ENCODE data around the gene RTEL1. TPM values are rescaled to one million over a fixed set of nuclear protein-coding genes. Genes with fewer than 3 reads are reported as not detected.

RTEL1 gene
- total RNA-seq, 1 donor from 2014 or later: 17.7 TPM

DNA sequence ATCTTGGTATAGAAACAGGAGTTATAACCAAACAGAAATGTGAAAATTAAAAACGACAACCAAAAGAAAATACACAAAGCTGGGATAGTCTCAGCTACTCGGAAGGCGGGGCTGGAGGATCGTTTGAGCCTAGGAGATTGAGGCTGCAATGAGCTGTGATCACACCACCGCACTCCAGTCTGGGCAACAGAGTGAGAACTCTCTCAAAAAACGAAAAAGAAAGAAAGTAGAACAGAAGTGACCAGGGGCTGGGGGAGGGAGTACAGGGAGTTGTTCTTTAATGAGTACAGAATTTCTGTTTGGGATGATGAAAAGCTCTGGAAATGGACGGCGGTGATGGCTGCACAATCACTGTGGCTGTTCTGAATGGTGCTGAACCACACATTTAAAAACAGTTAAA lies 37.1 kb upstream of the RTEL1 start:
- Histone ChIP-seq H3K4me3 (no peak overlapping the region), H3K27ac (no peak overlapping the region), H3K9me3 (no peaks in the 10 kb centered on the region), H3K36me3 (peaks cover 0 to 30% of the 10 kb centered on the region in 2 donors), H3K27me3 (no peaks in the 10 kb centered on the region), H3K4me1 (peaks cover 16% of the 10 kb centered on the region)
- no peak for TF ChIP-seq CTCF (IDR thresholded peaks at IDR 0.05)
- TF ChIP-seq POLR2A (IDR thresholded peaks at IDR 0.05): no peak
- TF ChIP-seq POLR2AphosphoS5 (IDR thresholded peaks at IDR 0.05; ENCODE audit: insufficient read depth in 1 of 2, low read depth in 1 of 2): no peak
- no peak for DNase-seq (ENCODE audit: extremely low spot score in 2 of 2)
- intact Hi-C loops (cut with DNase I): no loop called here

- TF ChIP-seq POLR2AphosphoS5 (IDR thresholded peaks at IDR 0.05; ENCODE audit: insufficient read depth in 1 of 2, low read depth in 1 of 2) (no peak), CTCF (IDR thresholded peaks at IDR 0.05) (no peak), POLR2A (IDR thresholded peaks at IDR 0.05) (no peak)
- Histone ChIP-seq H3K4me1 (peaks cover 18% of the 10 kb centered on the region), H3K27ac (no peak overlapping the region), H3K4me3 (no peak overlapping the region), H3K9me3 (no peaks in the 10 kb centered on the region), H3K27me3 (no peaks in the 10 kb centered on the region), H3K36me3 (peaks cover 0 to 19% of the 10 kb centered on the region in 2 donors)
- no peak for DNase-seq (ENCODE audit: extremely low spot score in 2 of 2)
- intact Hi-C loops (cut with DNase I): no loop called here
Measured at GRCh38 chr20:63622096-63622495, 36.0 kb upstream of the RTEL1 start.

GRCh38 chr20:63622732-63623131 lies 35.4 kb upstream of the RTEL1 start:
- intact Hi-C loops (cut with DNase I): no loop called here
- DNase-seq (ENCODE audit: extremely low spot score in 2 of 2): no peak
- Histone ChIP-seq H3K4me1 (peaks cover 22% of the 10 kb centered on the region), H3K27ac (no peak overlapping the region), H3K36me3 (peaks cover 0 to 15% of the 10 kb centered on the region in 2 donors), H3K27me3 (no peaks in the 10 kb centered on the region), H3K4me3 (no peak overlapping the region), H3K9me3 (no peaks in the 10 kb centered on the region)
- TF ChIP-seq POLR2AphosphoS5 (IDR thresholded peaks at IDR 0.05; ENCODE audit: insufficient read depth in 1 of 2, low read depth in 1 of 2): no peak
- no peak for TF ChIP-seq POLR2A (IDR thresholded peaks at IDR 0.05)
- no peak for TF ChIP-seq CTCF (IDR thresholded peaks at IDR 0.05)

DNA sequence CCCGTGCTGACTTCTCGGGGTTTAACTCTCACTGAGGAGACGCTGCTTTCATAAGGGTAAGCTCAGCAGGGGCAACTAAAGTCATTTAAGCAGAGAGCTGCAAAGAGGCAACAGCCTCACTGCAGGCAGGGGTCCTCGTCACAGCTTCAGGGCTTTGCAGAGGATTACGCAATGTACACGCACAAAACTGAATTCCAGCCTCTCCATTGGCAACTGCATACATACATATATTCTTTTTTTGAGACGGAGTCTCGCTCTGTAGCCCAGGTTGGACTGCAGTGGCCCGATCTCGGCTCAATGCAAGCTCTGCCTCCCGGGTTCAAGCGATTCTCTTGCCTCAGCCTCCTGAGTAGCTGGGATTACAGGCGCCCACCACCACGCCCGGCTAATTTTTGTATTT lies 33.6 kb upstream of the RTEL1 start:
- no peak overlapping the region for H3K27ac ChIP-seq
- H3K36me3 ChIP-seq: no peaks in the 10 kb centered on the region
- TF ChIP-seq POLR2A (IDR thresholded peaks at IDR 0.05): no peak
- no peak for DNase-seq (ENCODE audit: extremely low spot score in 2 of 2)
- H3K27me3 ChIP-seq: no peaks in the 10 kb centered on the region
- H3K9me3 ChIP-seq: no peaks in the 10 kb centered on the region
- no peak overlapping the region for H3K4me3 ChIP-seq
- peaks cover 37% of the 10 kb centered on the region for H3K4me1 ChIP-seq
- intact Hi-C loops (cut with DNase I): no loop called here

DNA sequence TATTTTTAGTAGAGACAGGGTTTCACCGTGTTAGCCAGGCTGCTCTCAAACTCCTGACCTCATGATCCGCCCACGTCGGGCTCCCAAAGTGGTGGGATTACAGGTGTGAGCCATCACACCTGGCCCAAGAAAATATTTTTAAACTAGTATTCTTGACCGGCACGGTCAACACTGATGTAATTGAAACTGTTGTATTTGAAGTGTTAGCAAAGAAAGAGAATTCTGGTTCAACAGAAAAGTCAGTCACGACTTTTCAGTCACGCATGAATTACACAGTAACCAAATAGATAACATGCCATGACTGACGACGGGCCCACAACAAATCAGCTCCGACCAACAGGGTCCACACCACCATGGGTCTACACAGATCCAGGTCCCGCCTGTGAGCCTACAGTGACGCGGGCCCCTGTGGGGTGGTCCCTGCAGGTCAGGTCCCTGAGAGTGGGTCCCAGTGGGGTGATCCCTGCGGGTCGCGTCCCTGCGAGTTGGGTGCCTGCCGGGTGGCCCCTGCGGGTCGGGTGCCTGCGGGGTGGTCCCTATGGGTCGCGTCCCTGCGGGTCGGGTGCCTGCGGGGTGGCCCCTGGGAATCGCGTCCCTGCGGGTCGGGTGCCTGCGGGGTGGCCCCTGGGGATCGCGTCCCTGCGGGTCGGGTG lies 32.2 kb upstream of the RTEL1 start:
- H3K4me1 ChIP-seq: peaks cover 37% of the 10 kb centered on the region
- no peaks in the 10 kb centered on the region for H3K36me3 ChIP-seq
- intact Hi-C loops (cut with DNase I): no loop called here
- H3K9me3 ChIP-seq: no peaks in the 10 kb centered on the region
- H3K27me3 ChIP-seq: no peaks in the 10 kb centered on the region
- TF ChIP-seq POLR2A (IDR thresholded peaks at IDR 0.05): no peak
- TF ChIP-seq POLR2AphosphoS5 (IDR thresholded peaks at IDR 0.05; ENCODE audit: insufficient read depth in 1 of 2, low read depth in 1 of 2): no peak
- TF ChIP-seq CTCF (IDR thresholded peaks at IDR 0.05): no peak
- no peak for DNase-seq (ENCODE audit: extremely low spot score in 2 of 2)
- peak overlapping the region; percentile 63 to 92 for H3K4me3 ChIP-seq
- peak overlapping the region; percentile 84 for H3K27ac ChIP-seq
